ENCODE results near the gene ZCCHC10. TPM values are rescaled to one million over a fixed set of nuclear protein-coding genes. Genes with fewer than 3 reads are reported as not detected.

Gene ZCCHC10
- total RNA-seq, 4 donors from 2014 or later = 7.0 to 29.7 (median 13.3) TPM

- no peaks in the 10 kb centered on the region for H3K27me3 ChIP-seq
- TF ChIP-seq POLR2A (IDR thresholded peaks at IDR 0.05) = no peak
- TF ChIP-seq, protein P1, sequence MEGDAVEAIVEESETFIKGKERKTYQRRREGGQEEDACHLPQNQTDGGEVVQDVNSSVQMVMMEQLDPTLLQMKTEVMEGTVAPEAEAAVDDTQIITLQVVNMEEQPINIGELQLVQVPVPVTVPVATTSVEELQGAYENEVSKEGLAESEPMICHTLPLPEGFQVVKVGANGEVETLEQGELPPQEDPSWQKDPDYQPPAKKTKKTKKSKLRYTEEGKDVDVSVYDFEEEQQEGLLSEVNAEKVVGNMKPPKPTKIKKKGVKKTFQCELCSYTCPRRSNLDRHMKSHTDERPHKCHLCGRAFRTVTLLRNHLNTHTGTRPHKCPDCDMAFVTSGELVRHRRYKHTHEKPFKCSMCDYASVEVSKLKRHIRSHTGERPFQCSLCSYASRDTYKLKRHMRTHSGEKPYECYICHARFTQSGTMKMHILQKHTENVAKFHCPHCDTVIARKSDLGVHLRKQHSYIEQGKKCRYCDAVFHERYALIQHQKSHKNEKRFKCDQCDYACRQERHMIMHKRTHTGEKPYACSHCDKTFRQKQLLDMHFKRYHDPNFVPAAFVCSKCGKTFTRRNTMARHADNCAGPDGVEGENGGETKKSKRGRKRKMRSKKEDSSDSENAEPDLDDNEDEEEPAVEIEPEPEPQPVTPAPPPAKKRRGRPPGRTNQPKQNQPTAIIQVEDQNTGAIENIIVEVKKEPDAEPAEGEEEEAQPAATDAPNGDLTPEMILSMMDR (IDR thresholded peaks at IDR 0.05) = no peak
- H3K4me1 ChIP-seq = peaks cover 4 to 73% (median 32%) of the 10 kb centered on the region in 3 donors
- intact Hi-C loops (cut with DNase I) = loop anchor here (10.0 kb wide), 1 partner anchor 90 kb away; the partner anchor contains the start of gene AFF4
- H3K9me3 ChIP-seq = no peaks in the 10 kb centered on the region
- no peak overlapping the region for H3K27ac ChIP-seq
- H3K4me3 ChIP-seq = no peak overlapping the region
- WGBS, 2 donors = 91 to 94% methylated on average over 7 of the region's 7 CpGs
- no peak for DNase-seq
- no peaks in the 10 kb centered on the region for H3K36me3 ChIP-seq
Measured at GRCh38 chr5:133054697-133055471, 28.5 kb upstream of the ZCCHC10 start.

DNA sequence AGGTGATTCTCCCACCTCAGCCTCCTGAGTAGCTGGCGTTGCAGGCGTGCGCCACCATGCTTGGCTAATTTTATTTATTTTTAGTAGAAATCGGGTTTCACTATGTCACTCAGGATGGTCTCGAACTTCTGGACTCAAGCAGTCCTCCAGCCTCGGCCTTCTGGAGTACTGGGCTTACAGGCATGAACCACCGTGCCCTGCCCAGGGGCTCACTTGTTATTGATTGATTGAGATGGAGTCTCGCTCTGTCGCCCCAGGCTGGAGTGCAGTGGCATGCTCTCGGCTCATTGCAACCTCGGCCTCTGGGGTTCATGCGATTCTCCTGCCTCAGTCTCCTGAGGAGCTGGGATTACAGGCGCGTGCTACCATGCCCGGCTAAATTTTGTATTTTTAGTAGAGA lies 27.1 kb upstream of the ZCCHC10 start:
- TF ChIP-seq, protein P1 (IDR thresholded peaks at IDR 0.05) = no peak
- TF ChIP-seq POLR2A (IDR thresholded peaks at IDR 0.05) = no peak
- WGBS, 2 donors = 86 to 97% methylated on average over 6 to 10 of the region's 15 CpGs
- Histone ChIP-seq H3K36me3 (no peaks in the 10 kb centered on the region), H3K4me3 (peak overlapping the region in 3 of 4 donors; percentile 79 to 99 (median 91)), H3K9me3 (no peaks in the 10 kb centered on the region), H3K4me1 (peaks cover 4 to 69% (median 32%) of the 10 kb centered on the region in 3 donors), H3K27me3 (no peaks in the 10 kb centered on the region), H3K27ac (no peak overlapping the region)
- intact Hi-C loops (cut with DNase I) = loop anchor here (10.0 kb wide), 1 partner anchor 89 kb away; the partner anchor contains the start of gene AFF4
- DNase-seq = no peak

GRCh38 chr5:133052317-133053175 lies 26.2 kb upstream of the ZCCHC10 start:
- WGBS, 2 donors = 1 to 3% methylated on average over 36 to 38 of the region's 59 CpGs
- Histone ChIP-seq H3K4me1 (peaks cover 4 to 60% (median 26%) of the 10 kb centered on the region in 3 donors), H3K27ac (peak overlapping the region; percentile 98 to 100 (median 99)), H3K4me3 (peak overlapping the region; percentile 79 to 99 (median 90)), H3K27me3 (no peaks in the 10 kb centered on the region), H3K9me3 (no peaks in the 10 kb centered on the region), H3K36me3 (no peaks in the 10 kb centered on the region)
- DNase-seq = peak; percentile 5
- TF ChIP-seq POLR2A (IDR thresholded peaks at IDR 0.05) = no peak
- TF ChIP-seq, protein P1 (IDR thresholded peaks at IDR 0.05) = no peak
- intact Hi-C loops (cut with DNase I) = loop anchor here (10.0 kb wide), 1 partner anchor 88 kb away; the partner anchor contains the start of gene AFF4

- peak; percentile 89 for DNase-seq
- 0% methylated on average over 8 of the region's 68 CpGs; no CpG with 5 or more reads in 1 of the 2 donors for WGBS, 2 donors
Measured at GRCh38 chr5:133051542-133052316, 25.4 kb upstream of the ZCCHC10 start, which contains the start of gene HSPA4. HSPA4 (plus strand) TSS chr5:133052013; CDS start chr5:133052251, 238 bp downstream.

More at GRCh38 chr5:133051542-133052316, 25.4 kb upstream of the ZCCHC10 start, which contains the start of gene HSPA4:
- peak within 1 kb of the TSS; percentile 79 to 99 (median 90) for H3K4me3 ChIP-seq
- H3K27ac ChIP-seq = peak within 1 kb of the TSS; percentile 98 to 100 (median 99)
- peak in 3 of 4 donors; percentile 91 to 98 (median 96) for TF ChIP-seq POLR2A (IDR thresholded peaks at IDR 0.05)
- TF ChIP-seq, protein P1 (IDR thresholded peaks at IDR 0.05) = peak in 3 of 6 experiments; percentile 3 to 10 (median 8)
- no peaks in the 10 kb centered on the region for H3K36me3 ChIP-seq
- no peaks in the 10 kb centered on the region for H3K27me3 ChIP-seq
- H3K9me3 ChIP-seq = no peaks in the 10 kb centered on the region
- intact Hi-C loops (cut with DNase I) = loop anchor here (10.0 kb wide), 1 partner anchor 87 kb away; the partner anchor contains the start of gene AFF4
- H3K4me1 ChIP-seq = peaks cover 4 to 53% (median 26%) of the 10 kb centered on the region in 3 donors
